ENCODE results near the gene SPOCK1. TPM values are rescaled to one million over a fixed set of nuclear protein-coding genes. Genes with fewer than 3 reads are reported as not detected.

The SPOCK1 gene
- total and polyA plus RNA-seq, 7 experiments from 2014 or later: 2.8 TPM; not detected in 6

GRCh38 chr5:137136991-137137632, 362.0 kb downstream of the SPOCK1 start:
- POLR2A ChIA-PET: no interaction called here

GRCh38 chr5:137134920-137135532, 364.1 kb downstream of the SPOCK1 start:
- Histone ChIP-seq H3K27ac (ENCODE audit: low read depth, low read length) (no peak overlapping the region), H3K4me3 (ENCODE audit: low read length) (no peak overlapping the region), H3K9me3 (ENCODE audit: control insufficient read depth in 2 of 3, low read length in 3 of 3) (no peaks in the 10 kb centered on the region), H3K27me3 (ENCODE audit: control insufficient read depth in 2 of 2, insufficient read depth in 2 of 2, low read length in 2 of 2) (no peaks in the 10 kb centered on the region), H3K4me1 (ENCODE audit: control insufficient read depth in 2 of 2, insufficient read depth in 2 of 2, low read length in 2 of 2) (no peaks in the 10 kb centered on the region), H3K36me3 (ENCODE audit: control insufficient read depth in 2 of 3, insufficient read depth in 3 of 3, low read length in 3 of 3) (no peaks in the 10 kb centered on the region)
- H3K36me3 Mint-ChIP-seq: no peaks in the 10 kb centered on the region
- H3K9me3 Mint-ChIP-seq: peaks cover 0 to 10% (median 3%) of the 10 kb centered on the region in 11 donors
- H3K4me3 Mint-ChIP-seq: no peak overlapping the region
- H3K4me1 Mint-ChIP-seq: no peaks in the 10 kb centered on the region
- POLR2A ChIA-PET: no interaction called here
- intact Hi-C loops (cut with micrococcal nuclease): no loop called here
- CTCF ChIA-PET: no interaction called here
- H3K27ac Mint-ChIP-seq: no peak overlapping the region
- ATAC-seq (no peak), DNase-seq (no peak)
- peaks cover 0 to 16% (median 12%) of the 10 kb centered on the region in 5 donors for H3K27me3 Mint-ChIP-seq

More at GRCh38 chr5:137136991-137137632, 362.0 kb downstream of the SPOCK1 start:
- Mint-ChIP-seq H3K4me3 (no peak overlapping the region), H3K27ac (no peak overlapping the region), H3K27me3 (peaks cover 0 to 7% (median 6%) of the 10 kb centered on the region in 5 donors), H3K9me3 (peaks cover 0 to 4% (median 0%) of the 10 kb centered on the region in 11 donors), H3K4me1 (no peaks in the 10 kb centered on the region), H3K36me3 (no peaks in the 10 kb centered on the region)
- intact Hi-C loops (cut with micrococcal nuclease): no loop called here
- no peaks in the 10 kb centered on the region for H3K36me3 ChIP-seq (ENCODE audit: control insufficient read depth in 2 of 3, insufficient read depth in 3 of 3, low read length in 3 of 3)
- CTCF ChIA-PET: no interaction called here
- H3K27ac ChIP-seq (ENCODE audit: low read depth, low read length): no peak overlapping the region
- no peaks in the 10 kb centered on the region for H3K27me3 ChIP-seq (ENCODE audit: control insufficient read depth in 2 of 2, insufficient read depth in 2 of 2, low read length in 2 of 2)
- H3K4me3 ChIP-seq (ENCODE audit: low read length): no peak overlapping the region
- no peaks in the 10 kb centered on the region for H3K4me1 ChIP-seq (ENCODE audit: control insufficient read depth in 2 of 2, insufficient read depth in 2 of 2, low read length in 2 of 2)
- ATAC-seq (no peak), DNase-seq (no peak)
- no peaks in the 10 kb centered on the region for H3K9me3 ChIP-seq (ENCODE audit: control insufficient read depth in 2 of 3, low read length in 3 of 3)

- CTCF ChIA-PET: interaction anchor here (0.6 kb wide), 1 partner anchor 140 kb away, joined by 3 read pairs; no protein-coding TSS in a partner anchor
- DNase-seq: no peak
- ATAC-seq: no peak
- Histone ChIP-seq H3K4me3 (ENCODE audit: low read length) (no peak overlapping the region), H3K9me3 (ENCODE audit: control insufficient read depth in 2 of 3, low read length in 3 of 3) (no peaks in the 10 kb centered on the region), H3K27ac (ENCODE audit: low read depth, low read length) (no peak overlapping the region), H3K36me3 (ENCODE audit: control insufficient read depth in 2 of 3, insufficient read depth in 3 of 3, low read length in 3 of 3) (no peaks in the 10 kb centered on the region), H3K27me3 (ENCODE audit: control insufficient read depth in 2 of 2, insufficient read depth in 2 of 2, low read length in 2 of 2) (no peaks in the 10 kb centered on the region), H3K4me1 (ENCODE audit: control insufficient read depth in 2 of 2, insufficient read depth in 2 of 2, low read length in 2 of 2) (no peaks in the 10 kb centered on the region)
- Mint-ChIP-seq H3K4me1 (no peaks in the 10 kb centered on the region), H3K27ac (no peak overlapping the region), H3K9me3 (peaks cover 0 to 10% (median 3%) of the 10 kb centered on the region in 11 donors), H3K4me3 (no peak overlapping the region), H3K27me3 (peaks cover 0 to 25% (median 15%) of the 10 kb centered on the region in 5 donors), H3K36me3 (no peaks in the 10 kb centered on the region)
- POLR2A ChIA-PET: no interaction called here
- intact Hi-C loops (cut with micrococcal nuclease): no loop called here
These were observed 369.0 kb downstream of the SPOCK1 start for GRCh38 chr5:137129886-137130680.

- intact Hi-C loops (cut with micrococcal nuclease): no loop called here
- Histone ChIP-seq H3K27me3 (ENCODE audit: control insufficient read depth in 2 of 2, insufficient read depth in 2 of 2, low read length in 2 of 2) (no peaks in the 10 kb centered on the region), H3K9me3 (ENCODE audit: control insufficient read depth in 2 of 3, low read length in 3 of 3) (no peaks in the 10 kb centered on the region), H3K4me1 (ENCODE audit: control insufficient read depth in 2 of 2, insufficient read depth in 2 of 2, low read length in 2 of 2) (no peaks in the 10 kb centered on the region), H3K27ac (ENCODE audit: low read depth, low read length) (no peak overlapping the region), H3K4me3 (ENCODE audit: low read length) (no peak overlapping the region), H3K36me3 (ENCODE audit: control insufficient read depth in 2 of 3, insufficient read depth in 3 of 3, low read length in 3 of 3) (no peaks in the 10 kb centered on the region)
- Mint-ChIP-seq H3K4me1 (peaks cover 0 to 2% (median 0%) of the 10 kb centered on the region in 7 donors), H3K27me3 (peaks cover 0 to 25% (median 12%) of the 10 kb centered on the region in 5 donors), H3K4me3 (no peak overlapping the region), H3K36me3 (no peaks in the 10 kb centered on the region), H3K9me3 (peaks cover 0 to 7% (median 3%) of the 10 kb centered on the region in 11 donors), H3K27ac (no peak overlapping the region)
- ATAC-seq (no peak), DNase-seq (no peak)
- ChIA-PET POLR2A (no interaction called here), CTCF (no interaction called here)
These were observed 371.1 kb downstream of the SPOCK1 start for GRCh38 chr5:137128012-137128411.

- H3K4me1 Mint-ChIP-seq: peaks cover 0 to 2% (median 0%) of the 10 kb centered on the region in 7 donors
- intact Hi-C loops (cut with micrococcal nuclease): no loop called here
- H3K36me3 ChIP-seq (ENCODE audit: control insufficient read depth in 2 of 3, insufficient read depth in 3 of 3, low read length in 3 of 3): no peaks in the 10 kb centered on the region
- no peaks in the 10 kb centered on the region for H3K36me3 Mint-ChIP-seq
- no peak overlapping the region for H3K4me3 Mint-ChIP-seq
- H3K4me3 ChIP-seq (ENCODE audit: low read length): no peak overlapping the region
- H3K27ac ChIP-seq (ENCODE audit: low read depth, low read length): no peak overlapping the region
- no peak overlapping the region for H3K27ac Mint-ChIP-seq
- DNase-seq (no peak), ATAC-seq (no peak)
- peaks cover 0 to 7% (median 3%) of the 10 kb centered on the region in 11 donors for H3K9me3 Mint-ChIP-seq
- ChIA-PET POLR2A (no interaction called here), CTCF (no interaction called here)
- H3K4me1 ChIP-seq (ENCODE audit: control insufficient read depth in 2 of 2, insufficient read depth in 2 of 2, low read length in 2 of 2): no peaks in the 10 kb centered on the region
- H3K27me3 ChIP-seq (ENCODE audit: control insufficient read depth in 2 of 2, insufficient read depth in 2 of 2, low read length in 2 of 2): no peaks in the 10 kb centered on the region
- H3K9me3 ChIP-seq (ENCODE audit: control insufficient read depth in 2 of 3, low read length in 3 of 3): no peaks in the 10 kb centered on the region
- H3K27me3 Mint-ChIP-seq: peaks cover 0 to 25% (median 12%) of the 10 kb centered on the region in 5 donors
These were observed 372.3 kb downstream of the SPOCK1 start for GRCh38 chr5:137126829-137127228.

GRCh38 chr5:137122558-137122957, 376.6 kb downstream of the SPOCK1 start:
- DNase-seq (no peak), ATAC-seq (no peak)
- Histone ChIP-seq H3K4me1 (ENCODE audit: control insufficient read depth in 2 of 2, insufficient read depth in 2 of 2, low read length in 2 of 2) (no peaks in the 10 kb centered on the region), H3K4me3 (ENCODE audit: low read length) (no peak overlapping the region), H3K9me3 (ENCODE audit: control insufficient read depth in 2 of 3, low read length in 3 of 3) (no peaks in the 10 kb centered on the region), H3K36me3 (ENCODE audit: control insufficient read depth in 2 of 3, insufficient read depth in 3 of 3, low read length in 3 of 3) (no peaks in the 10 kb centered on the region), H3K27me3 (ENCODE audit: control insufficient read depth in 2 of 2, insufficient read depth in 2 of 2, low read length in 2 of 2) (no peaks in the 10 kb centered on the region), H3K27ac (ENCODE audit: low read depth, low read length) (no peak overlapping the region)
- Mint-ChIP-seq H3K4me3 (no peak overlapping the region), H3K4me1 (peaks cover 0 to 2% (median 0%) of the 10 kb centered on the region in 7 donors), H3K27me3 (peaks cover 0 to 5% (median 1%) of the 10 kb centered on the region in 5 donors), H3K36me3 (no peaks in the 10 kb centered on the region), H3K27ac (no peak overlapping the region), H3K9me3 (peaks cover 0 to 7% (median 0%) of the 10 kb centered on the region in 11 donors)
- POLR2A ChIA-PET: no interaction called here
- CTCF ChIA-PET: no interaction called here
- intact Hi-C loops (cut with micrococcal nuclease): no loop called here

Data from naive thymus-derived CD4-positive, alpha-beta T cell (primary cell).